GM03348 (cell line): ENCODE measurements around the gene SLC49A3.
"Not testable (repeated sequence)": the region's sequence is repeated elsewhere in the genome, so short reads cannot be mapped to it uniquely, and the experiment has no call there.

Experiments
- DNase-seq: peaks from one replicate; pipeline ENCODE4 v3.0.0; 2012; ENCODE audit warnings: low spot score

The SLC49A3 gene

DNA sequence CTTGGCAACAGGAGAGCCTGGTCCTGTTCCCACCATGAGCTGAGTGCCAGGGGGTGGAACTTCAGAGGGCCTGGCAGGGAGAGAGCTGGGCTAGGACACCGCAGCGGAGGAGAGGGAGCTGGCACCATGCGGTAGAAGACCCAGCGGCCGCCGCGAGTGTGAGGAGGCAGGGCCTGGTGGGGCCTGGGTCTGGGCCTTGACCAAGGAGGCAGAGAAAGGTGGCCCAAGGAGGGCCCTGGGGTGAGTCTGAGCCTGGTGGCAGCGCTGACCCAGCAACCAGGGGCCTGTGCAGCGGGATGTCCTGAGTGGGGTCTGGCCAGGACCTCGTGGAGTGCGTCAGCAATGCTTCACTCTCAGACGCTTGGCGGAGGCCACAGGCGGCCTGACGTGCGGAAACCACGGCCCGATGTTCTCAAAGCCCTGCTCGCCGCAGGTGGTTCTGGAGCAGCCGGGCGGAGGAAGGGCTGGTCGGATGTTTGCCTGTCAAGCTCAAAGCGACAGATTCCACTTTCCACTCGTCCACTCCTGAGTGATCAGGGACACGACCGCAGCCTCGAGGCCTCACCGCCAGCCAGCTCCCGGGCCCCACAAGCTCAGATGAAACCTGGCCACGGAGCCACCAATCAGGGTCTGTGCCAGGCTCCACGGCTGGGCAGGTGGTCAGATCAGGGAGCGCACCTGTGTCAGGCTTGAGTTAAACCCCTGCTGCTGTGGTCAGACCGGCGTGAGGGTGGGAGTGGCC, 35.7 kb downstream of the SLC49A3 start:
- DNase-seq: no peak

- no peak for DNase-seq
These were observed 36.9 kb downstream of the SLC49A3 start for GRCh38 chr4:651884-652642.

DNA sequence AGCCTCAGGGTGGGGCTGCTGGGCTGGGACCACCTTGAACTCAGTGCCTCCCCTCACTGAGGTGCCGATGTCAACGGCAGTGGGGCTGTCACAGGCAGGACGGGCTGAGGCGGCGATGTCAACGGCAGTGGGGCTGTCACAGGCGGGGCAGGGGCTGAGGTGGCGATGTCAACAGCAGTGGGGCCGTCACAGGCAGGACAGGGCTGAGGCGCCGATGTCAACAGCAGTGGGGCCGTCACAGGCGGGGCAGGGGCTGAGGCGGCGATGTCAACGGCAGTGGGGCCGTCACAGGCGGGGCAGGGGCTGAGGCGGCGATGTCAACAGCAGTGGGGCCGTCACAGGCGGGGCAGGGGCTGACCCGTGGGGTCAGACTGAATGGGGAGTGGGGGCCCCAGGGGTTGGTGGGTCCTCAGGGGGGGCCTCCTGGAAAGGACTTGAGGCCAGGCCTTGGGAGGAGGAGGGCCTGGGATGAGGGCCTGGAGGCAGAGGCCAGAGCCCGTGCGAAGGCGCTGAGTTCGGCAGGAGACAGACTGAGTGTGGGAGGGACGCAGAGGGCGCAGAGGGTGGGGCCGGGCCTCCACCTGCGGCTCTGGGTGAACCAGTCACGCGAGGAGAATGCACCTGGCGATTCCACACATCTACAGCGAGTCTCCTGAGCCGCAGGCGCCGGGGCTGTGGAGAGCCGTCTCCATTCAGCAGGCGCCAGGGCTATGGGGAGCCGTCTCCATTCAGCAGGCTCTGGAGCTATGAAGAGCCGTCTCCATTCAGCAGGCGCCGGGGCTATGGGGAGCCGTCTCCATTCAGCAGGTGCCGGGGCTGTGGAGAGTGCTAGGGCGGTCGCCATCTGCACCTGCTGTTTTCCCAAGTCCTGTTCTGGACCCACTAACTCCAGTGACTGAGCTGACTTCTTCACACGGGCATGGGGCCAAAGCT, 37.7 kb downstream of the SLC49A3 start:
- no peak for DNase-seq

DNA sequence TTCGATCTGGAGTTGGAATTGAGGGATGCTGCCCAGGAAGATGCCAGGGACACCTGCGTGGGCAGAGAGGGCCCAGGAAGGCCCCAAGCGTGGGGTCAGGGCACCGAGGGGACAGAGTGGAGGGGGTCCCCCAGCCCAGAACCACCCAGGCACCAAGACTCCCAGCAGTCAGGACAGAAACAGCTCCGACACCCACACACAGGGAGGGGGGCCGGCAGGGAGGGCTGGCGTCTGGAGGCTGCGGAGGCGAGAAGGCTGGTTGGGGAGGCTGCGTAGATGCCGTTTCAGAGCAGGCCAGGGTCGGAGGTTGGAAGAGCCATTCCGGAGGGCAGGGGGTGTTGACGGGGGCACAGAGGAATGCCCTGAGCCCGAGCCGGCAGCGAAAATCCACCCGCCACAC, 38.5 kb downstream of the SLC49A3 start:
- DNase-seq: no peak

DNA sequence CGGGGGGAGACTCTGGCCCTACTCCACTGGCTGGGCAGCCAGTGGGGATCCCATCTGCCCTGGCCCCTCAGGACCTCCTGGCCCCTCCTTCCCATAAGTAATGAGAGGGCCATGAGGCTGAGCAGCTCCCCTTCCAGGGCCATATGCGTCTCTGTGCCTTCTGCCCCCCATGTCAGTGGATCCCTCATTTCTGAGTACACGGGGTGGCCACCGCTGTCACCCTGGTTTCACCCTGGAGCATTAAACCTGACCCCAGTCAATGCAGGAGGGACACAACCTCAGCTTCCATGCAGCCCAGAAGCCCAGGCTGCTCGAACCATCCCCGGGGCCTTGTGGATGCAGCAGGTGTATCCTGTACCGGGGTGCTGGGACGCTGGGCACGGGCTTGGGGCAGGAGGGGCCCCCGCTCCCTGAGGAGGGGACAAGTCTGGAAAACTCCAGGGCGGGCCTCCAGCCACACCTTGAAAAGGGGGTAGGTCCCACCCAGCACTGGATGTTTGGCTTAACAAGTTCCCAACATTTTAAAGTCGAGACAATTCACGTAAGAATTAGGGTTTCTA, 39.1 kb downstream of the SLC49A3 start:
- no peak for DNase-seq

GRCh38 chr4:649293-649625, 39.7 kb downstream of the SLC49A3 start:
- no peak for DNase-seq

- no peak for DNase-seq
These were observed 40.2 kb downstream of the SLC49A3 start for GRCh38 chr4:648579-649292.

- DNase-seq: no peak
These were observed 41.5 kb downstream of the SLC49A3 start for GRCh38 chr4:647481-647880.

DNA sequence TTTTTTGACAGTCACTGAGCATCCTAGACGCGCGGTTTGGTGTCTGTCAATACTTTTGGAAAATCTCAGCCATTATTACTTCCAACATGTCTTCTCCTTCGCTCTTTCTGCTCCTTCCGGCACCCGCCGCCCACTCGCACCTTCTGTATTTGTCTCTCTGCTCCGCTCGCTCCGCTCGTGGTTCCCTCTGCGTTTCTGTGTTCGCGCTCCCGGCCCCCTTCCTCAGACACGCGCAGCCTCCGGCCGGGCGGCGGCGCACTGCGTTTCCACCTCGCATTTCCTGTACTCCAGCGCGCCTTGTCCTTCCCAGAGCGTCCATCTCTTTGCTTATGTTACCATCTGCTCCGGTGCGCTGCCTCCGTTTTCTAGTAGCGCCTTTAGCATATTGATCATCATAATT, 42.5 kb downstream of the SLC49A3 start:
- no peak for DNase-seq

DNA sequence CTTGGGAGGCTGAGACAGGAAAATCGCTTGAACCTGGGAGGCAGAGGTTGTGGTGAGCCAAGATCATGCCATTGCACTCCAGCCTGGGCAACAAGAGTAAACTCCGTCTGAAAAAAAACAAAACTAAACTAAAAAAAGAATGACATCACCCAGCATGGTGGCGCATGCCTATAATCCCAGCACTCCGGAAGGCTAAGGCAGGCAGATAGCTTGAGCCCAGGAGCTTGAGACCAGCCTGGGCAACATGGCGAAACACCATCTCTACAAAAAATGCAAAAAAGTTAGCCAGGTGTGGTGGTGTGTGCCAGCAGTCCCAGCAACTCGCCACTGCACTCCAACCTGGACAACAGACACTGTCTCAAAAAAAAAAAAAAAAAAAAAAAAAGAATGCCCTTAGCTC, 46.6 kb downstream of the SLC49A3 start:
- DNase-seq: not testable (repeated sequence)

GRCh38 chr4:637536-638280, 51.2 kb downstream of the SLC49A3 start:
- no peak for DNase-seq

- no peak for DNase-seq
These were observed 52.3 kb downstream of the SLC49A3 start for GRCh38 chr4:636628-637159.

- no peak for DNase-seq
These were observed 52.9 kb downstream of the SLC49A3 start for GRCh38 chr4:635851-636627.

DNA sequence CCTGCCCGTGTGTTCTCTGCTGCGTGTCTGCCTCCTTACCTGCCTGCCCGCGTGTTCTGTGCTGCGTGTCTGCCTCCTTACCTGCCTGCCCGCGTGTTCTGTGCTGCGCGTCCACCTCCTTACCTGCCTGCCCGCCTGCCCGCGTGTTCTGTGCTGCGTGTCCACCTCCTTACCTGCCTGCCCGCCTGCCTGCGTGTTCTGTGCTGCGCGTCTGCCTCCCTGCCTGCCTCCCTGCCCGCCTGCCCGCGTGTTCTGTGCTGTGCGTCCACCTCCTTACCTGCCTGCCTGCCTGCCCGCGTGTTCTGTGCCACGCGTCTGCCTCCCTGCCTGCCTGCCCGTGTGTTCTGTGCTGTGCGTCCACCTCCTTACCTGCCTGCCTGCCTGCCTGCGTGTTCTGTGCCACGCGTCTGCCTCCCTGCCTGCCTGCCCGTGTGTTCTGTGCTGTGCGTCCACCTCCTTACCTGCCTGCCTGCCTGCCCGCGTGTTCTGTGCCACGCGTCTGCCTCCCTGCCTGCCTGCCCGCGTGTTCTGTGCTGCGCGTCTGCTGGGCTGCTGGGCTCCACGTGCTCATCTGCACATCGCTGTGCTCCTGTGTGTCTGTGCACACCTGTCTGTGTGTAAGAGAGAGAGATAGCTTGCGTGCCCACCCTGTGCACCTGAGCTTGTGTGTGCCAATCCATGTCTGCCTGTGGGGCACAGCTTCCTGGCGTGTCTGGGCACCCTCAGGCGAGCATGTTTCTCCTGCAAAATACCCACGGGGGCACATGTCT, 53.7 kb downstream of the SLC49A3 start:
- not testable (repeated sequence) for DNase-seq

DNA sequence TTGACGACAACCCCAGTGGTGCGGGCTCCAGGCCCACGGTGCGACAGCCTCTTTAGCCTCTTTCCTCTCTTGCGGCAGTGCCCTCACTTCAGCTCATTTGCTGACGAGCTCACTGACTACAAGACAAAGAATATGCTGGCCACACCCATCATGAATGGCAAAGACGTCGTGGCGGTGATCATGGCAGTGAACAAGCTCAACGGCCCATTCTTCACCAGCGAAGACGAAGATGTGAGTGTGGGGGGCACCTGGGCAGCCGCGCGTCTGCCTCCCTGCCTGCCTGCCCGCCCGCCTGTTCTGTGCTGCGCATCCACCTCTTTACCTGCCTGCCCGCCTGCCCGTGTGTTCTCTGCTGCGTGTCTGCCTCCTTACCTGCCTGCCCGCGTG, 54.4 kb downstream of the SLC49A3 start:
- DNase-seq: no peak

- DNase-seq: no peak
These were observed 54.9 kb downstream of the SLC49A3 start for GRCh38 chr4:633976-634598.

DNA sequence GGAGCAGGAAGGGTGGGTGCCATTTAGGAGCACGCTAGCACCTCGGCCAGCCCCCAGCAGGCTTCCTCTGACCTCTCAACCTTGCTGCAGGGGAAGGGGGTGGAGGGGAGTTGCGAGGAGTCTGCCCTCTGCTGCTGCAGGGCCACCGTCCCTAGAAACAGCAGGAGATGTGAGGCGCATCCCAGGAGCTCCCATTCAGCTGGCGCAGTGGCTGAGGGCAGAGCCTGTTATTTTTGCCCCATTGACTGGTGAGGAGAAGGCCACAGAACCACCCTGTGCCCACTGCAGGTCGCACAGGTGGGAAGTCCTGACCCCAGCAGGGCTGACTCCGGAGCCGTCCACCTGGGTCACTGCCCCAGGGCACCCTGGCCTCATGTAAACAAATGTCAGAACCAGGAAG, 55.5 kb downstream of the SLC49A3 start:
- DNase-seq: no peak

GRCh38 chr4:632926-633325, 56.0 kb downstream of the SLC49A3 start:
- DNase-seq: no peak
